Measurements from ENCODE around the gene TLE2.

Gene TLE2

GRCh38 chr19:3029065-3029923 is at the start of gene TLE2:
TSS of gene TLE2 (minus strand) at chr19:3029280. CDS start at chr19:3028904, 376 bp downstream.
- H3K4me3 ChIP-seq (ENCODE audit: low read depth, low read length): peak within 1 kb of the TSS; percentile 70
- 0 out of 2 replicates have a peak, but pooled peaks have one; percentile 3 for TF ChIP-seq CTCF (IDR thresholded peaks at IDR 0.05; ENCODE audit: control insufficient read depth, extremely low read depth, insufficient read depth)
- DNase-seq (ENCODE audit: low read depth): no peak

- H3K4me3 ChIP-seq (ENCODE audit: low read depth, low read length): peak overlapping the region; percentile 33; the same call in 1 of the 2 replicates
- DNase-seq (ENCODE audit: low read depth): no peak
Measured at GRCh38 chr19:3075605-3076431, 46.7 kb upstream of the TLE2 start.

GRCh38 chr19:3073931-3074595 is 45.0 kb upstream of the TLE2 start:
- no peak for DNase-seq (ENCODE audit: low read depth)
- no peak overlapping the region for H3K4me3 ChIP-seq (ENCODE audit: low read depth, low read length)
- no peak for TF ChIP-seq CTCF (IDR thresholded peaks at IDR 0.05; ENCODE audit: control insufficient read depth, extremely low read depth, insufficient read depth)

More at GRCh38 chr19:3075605-3076431, 46.7 kb upstream of the TLE2 start:
- peak; percentile 98 for TF ChIP-seq CTCF (IDR thresholded peaks at IDR 0.05; ENCODE audit: control insufficient read depth, extremely low read depth, insufficient read depth)

GRCh38 chr19:3073159-3073563 is 44.1 kb upstream of the TLE2 start:
- no peak overlapping the region for H3K4me3 ChIP-seq (ENCODE audit: low read depth, low read length)
- no peak for DNase-seq (ENCODE audit: low read depth)
- no peak for TF ChIP-seq CTCF (IDR thresholded peaks at IDR 0.05; ENCODE audit: control insufficient read depth, extremely low read depth, insufficient read depth)

GRCh38 chr19:3071768-3072167 is 42.7 kb upstream of the TLE2 start:
- no peak for TF ChIP-seq CTCF (IDR thresholded peaks at IDR 0.05; ENCODE audit: control insufficient read depth, extremely low read depth, insufficient read depth)

GRCh38 chr19:3068071-3068470 is 39.0 kb upstream of the TLE2 start:
- H3K4me3 ChIP-seq (ENCODE audit: low read depth, low read length): no peak overlapping the region
- no peak for DNase-seq (ENCODE audit: low read depth)
- no peak for TF ChIP-seq CTCF (IDR thresholded peaks at IDR 0.05; ENCODE audit: control insufficient read depth, extremely low read depth, insufficient read depth)

More at GRCh38 chr19:3071768-3072167, 42.7 kb upstream of the TLE2 start:
- H3K4me3 ChIP-seq (ENCODE audit: low read depth, low read length): no peak overlapping the region
- DNase-seq (ENCODE audit: low read depth): no peak
